SK-N-SH (cell line): Measurements from ENCODE around the gene CACNA1D. TPM values are rescaled to one million over a fixed set of nuclear protein-coding genes. Genes with fewer than 3 reads are reported as not detected.

Source experiments
- CTCF ChIA-PET: fragments of 300-600, 350-600 bp; formaldehyde crosslinking; extraction: SDS; loops from one replicate; lab custom pipeline; 2021; lab: Yijun Ruan, JAX
- POLR2A ChIA-PET: fragments of 350-600 bp; sonication (Branson Sonifier 250); formaldehyde crosslinking; extraction: SDS; loops from one replicate; lab custom pipeline; 2020; ENCODE audit warnings: antibody characterized with exemption, inconsistent platforms; lab: Yijun Ruan, JAX
- DNase-seq: peaks from one replicate; pipeline ENCODE4 v3.0.0; 2012
- H2AFZ ChIP-seq: fragments of 200-600 bp; sonication (generic); 2 replicates; pipeline ENCODE4 v1.8.1; 2016; ENCODE audit warnings: antibody characterized with exemption, mild to moderate bottlenecking, low read depth
- H3F3A ChIP-seq: fragments of 200-600 bp; sonication (generic); replicated peaks from 2 replicates; pipeline ENCODE3; 2016; ENCODE audit warnings: antibody characterized with exemption, mild to moderate bottlenecking; ENCODE audit not compliant: insufficient read depth
- H3K27ac ChIP-seq, 2 experiments: fragments of 200-500 bp in 1 of 2; fragments of 200-600 bp in 1 of 2; sonication (Bioruptor generic) in 1 of 2; sonication (generic), shearing (Covaris generic) in 1 of 2; 2 replicates each; pipeline versions ENCODE4 v1.5.1 to v1.6.1; 2014 to 2016; ENCODE audit warnings: low read depth in 2 of 2, inconsistent platforms in 1 of 2, low read length in 1 of 2, mild to moderate bottlenecking in 1 of 2, mixed read lengths in 1 of 2
- H3K27me3 ChIP-seq: fragments of 200-600 bp; sonication (generic), shearing (Covaris generic); 2 replicates; pipeline ENCODE4 v1.6.1; 2016; ENCODE audit warnings: mixed run types; ENCODE audit not compliant: insufficient read depth
- H3K36me3 ChIP-seq, 2 experiments: fragments of 200-500 bp in 1 of 2; fragments of 200-600 bp in 1 of 2; sonication (Bioruptor generic) in 1 of 2; sonication (generic) in 1 of 2; replicated peaks in 1 of 2; 2 replicates each; pipeline versions ENCODE3 to v1.5.1; 2014 to 2016; ENCODE audit warnings: low read length in 1 of 2, mild to moderate bottlenecking in 1 of 2; ENCODE audit not compliant: insufficient read depth in 2 of 2, control insufficient read depth in 1 of 2
- H3K4me1 ChIP-seq, 2 experiments: fragments of 200-500 bp in 1 of 2; fragments of 200-600 bp in 1 of 2; sonication (Bioruptor generic) in 1 of 2; sonication (generic), shearing (Covaris generic) in 1 of 2; 2 replicates each; pipeline versions ENCODE4 v1.5.1 to v1.6.1; 2014 to 2016; ENCODE audit warnings: low read depth in 1 of 2, low read length in 1 of 2, mixed run types in 1 of 2; ENCODE audit not compliant: insufficient read depth in 2 of 2, control insufficient read depth in 1 of 2
- H3K4me2 ChIP-seq: fragments of 200-600 bp; sonication (generic), shearing (Covaris generic); 2 replicates; pipeline ENCODE4 v1.6.1; 2017; ENCODE audit warnings: mixed run types
- H3K4me3 ChIP-seq, 2 experiments: fragments of 200-500 bp in 1 of 2; fragments of 200-600 bp in 1 of 2; sonication (Bioruptor generic) in 1 of 2; sonication (generic), shearing (Covaris generic) in 1 of 2; 2 replicates each; pipeline versions ENCODE4 v1.5.1 to v1.8.1; 2014 to 2016; ENCODE audit warnings: low read depth in 2 of 2, inconsistent platforms in 1 of 2, low read length in 1 of 2, mild to moderate bottlenecking in 1 of 2, mixed read lengths in 1 of 2, moderate library complexity in 1 of 2
- H3K79me2 ChIP-seq: fragments of 200-600 bp; sonication (generic); 2 replicates; pipeline ENCODE4 v1.8.1; 2017; ENCODE audit warnings: mild to moderate bottlenecking; ENCODE audit not compliant: insufficient read depth
- H3K9ac ChIP-seq: fragments of 200-600 bp; sonication (generic); 2 replicates; pipeline ENCODE4 v1.6.1; 2017; ENCODE audit warnings: mixed run types
- H3K9me2 ChIP-seq: fragments of 200-600 bp; sonication (generic); 2 replicates; pipeline ENCODE4 v1.6.1; 2017; ENCODE audit warnings: mixed run types
- H3K9me3 ChIP-seq: fragments of 200-600 bp; sonication (generic); 2 replicates; pipeline ENCODE4 v1.6.1; 2017; ENCODE audit warnings: mixed run types, mild to moderate bottlenecking, moderate library complexity
- H4K20me1 ChIP-seq: fragments of 200-600 bp; sonication (generic); 2 replicates; pipeline ENCODE4 v1.6.1; 2017; ENCODE audit warnings: mild to moderate bottlenecking, mixed run types; ENCODE audit not compliant: insufficient read depth
- CTCF ChIP-seq: fragments of 200-600 bp; sonication (generic); IDR thresholded peaks from 2 replicates; pipeline ENCODE4 v1.6.1; 2017; ENCODE audit warnings: antibody characterized with exemption, mild to moderate bottlenecking, moderate library complexity
- EP300 ChIP-seq, 2 experiments: IDR thresholded peaks; 2 replicates each; pipeline versions ENCODE4 v1.4.0 to v1.6.1; 2012; ENCODE audit warnings: borderline replicate concordance in 1 of 2, low read depth in 1 of 2, low read length in 1 of 2
- FOXJ3 ChIP-seq: sonication (generic); formaldehyde crosslinking; IDR thresholded peaks from 2 replicates; pipeline ENCODE4 v1.5.1; 2020; ENCODE audit warnings: mild to moderate bottlenecking, missing genetic modification reagents
- FOXM1 ChIP-seq: IDR thresholded peaks from 2 replicates; pipeline ENCODE4 v1.4.0; 2012; ENCODE audit warnings: low read depth, mild to moderate bottlenecking
- GATA2 ChIP-seq: sonication (generic); formaldehyde crosslinking; IDR thresholded peaks from 2 replicates; pipeline ENCODE4 v1.5.0; 2020; ENCODE audit warnings: mild to moderate bottlenecking, missing genetic modification reagents
- IRF3 ChIP-seq: fragments of 150-350 bp; IDR thresholded peaks from 2 replicates; pipeline ENCODE4 v1.6.1; 2016; ENCODE audit warnings: mild to moderate bottlenecking, low read depth, low read length
- MXI1 ChIP-seq: IDR thresholded peaks from 2 replicates; pipeline ENCODE4 v1.6.1; 2012; ENCODE audit warnings: mild to moderate bottlenecking, low read depth, low read length, improper control_type of control experiment
- NFIC ChIP-seq: IDR thresholded peaks from 2 replicates; pipeline ENCODE4 v1.4.0; 2012; ENCODE audit warnings: borderline replicate concordance
- RAD21 ChIP-seq: IDR thresholded peaks from 2 replicates; pipeline ENCODE4 v1.6.1; 2012; ENCODE audit warnings: mild to moderate bottlenecking, low read length
- RCOR1 ChIP-seq: fragments of 150-350 bp; IDR thresholded peaks from 2 replicates; pipeline ENCODE4 v1.6.1; 2017; ENCODE audit warnings: antibody characterized with exemption, low read length
- RFX5 ChIP-seq: IDR thresholded peaks from 2 replicates; pipeline ENCODE4 v1.6.1; 2012; ENCODE audit warnings: mild to moderate bottlenecking, improper control_type of control experiment, low read length
- TAF1 ChIP-seq: IDR thresholded peaks from 2 replicates; pipeline ENCODE4 v1.6.1; 2012; ENCODE audit warnings: low read depth, mild to moderate bottlenecking, low read length, moderate library complexity, borderline replicate concordance
- TEAD4 ChIP-seq: IDR thresholded peaks from 2 replicates; pipeline ENCODE4 v1.4.0; 2012; ENCODE audit warnings: mild to moderate bottlenecking, borderline replicate concordance; ENCODE audit not compliant: insufficient read depth
- USF1 ChIP-seq: IDR thresholded peaks from 2 replicates; pipeline ENCODE4 v1.4.0; 2012; ENCODE audit warnings: low read depth, borderline replicate concordance
- USF2 ChIP-seq: fragments of 150-350 bp; IDR thresholded peaks from 2 replicates; pipeline ENCODE4 v1.6.1; 2017; ENCODE audit warnings: antibody characterized with exemption, low read length, low read depth, borderline replicate concordance
- YY1 ChIP-seq: IDR thresholded peaks from 2 replicates; pipeline ENCODE4 v1.4.0; 2012; ENCODE audit warnings: low read depth, mild to moderate bottlenecking
- WGBS: methylation state at CpG from one replicate; pipeline ENCODE4 v1.1.6; 2017; ENCODE audit warnings: low lambda C conversion rate; 5-methylcytosine and 5-hydroxymethylcytosine counted together
- polyA plus RNA-seq, 3 experiments: library from polyadenylated mRNA; depleted of rRNA; stranded (reverse); fragments of >200 nt; gene quantifications; 2 replicates each; pipeline ENCODE4 v1.2.3, GENCODE V29; 2012

The CACNA1D gene
- polyA plus RNA-seq, 1 of the 3 experiments (the other 2 are of a cell fraction): 0.12 TPM

GRCh38 chr3:53624061-53624857 lies 129.8 kb downstream of the CACNA1D start:
- no peaks in the 10 kb centered on the region for H4K20me1 ChIP-seq
- CTCF ChIA-PET: no interaction called here
- no peaks in the 10 kb centered on the region for H3K79me2 ChIP-seq
- no peak overlapping the region for H3K4me3 ChIP-seq
- 58% methylated on average over 10 of the region's 10 CpGs for WGBS
- TF ChIP-seq MXI1 (no peak), TAF1 (no peak), IRF3 (no peak)
- no peaks in the 10 kb centered on the region for H3K9me3 ChIP-seq
- no peaks in the 10 kb centered on the region; the same call in 1 of the 2 replicates for H3K27me3 ChIP-seq
- H3F3A ChIP-seq: no peaks in the 10 kb centered on the region
- POLR2A ChIA-PET: no interaction called here
- H3K4me2 ChIP-seq: no peak overlapping the region
- H3K9me2 ChIP-seq: no peaks in the 10 kb centered on the region
- H3K9ac ChIP-seq: no peak overlapping the region
- H3K4me1 ChIP-seq: peaks cover 0 to 10% of the 10 kb centered on the region in 2 experiments; a peak in 1 of 4 replicates
- H3K27ac ChIP-seq: no peak overlapping the region
- no peak overlapping the region for H2AFZ ChIP-seq
- no peaks in the 10 kb centered on the region for H3K36me3 ChIP-seq
- no peak for DNase-seq

- Histone ChIP-seq H3K36me3 (no peaks in the 10 kb centered on the region), H3F3A (no peaks in the 10 kb centered on the region), H3K4me3 (no peak overlapping the region), H3K27me3 (no peaks in the 10 kb centered on the region; the same call in 1 of the 2 replicates), H3K27ac (no peak overlapping the region), H3K9me3 (no peaks in the 10 kb centered on the region), H2AFZ (no peak overlapping the region), H3K9me2 (no peaks in the 10 kb centered on the region), H3K4me2 (no peak overlapping the region), H3K9ac (no peak overlapping the region), H3K79me2 (no peaks in the 10 kb centered on the region), H4K20me1 (no peaks in the 10 kb centered on the region), H3K4me1 (peaks cover 0 to 14% of the 10 kb centered on the region in 2 experiments; a peak in 1 of 4 replicates)
- WGBS: 27% methylated on average over 3 of the region's 3 CpGs
- ChIA-PET POLR2A (no interaction called here), CTCF (no interaction called here)
- DNase-seq: no peak
- TF ChIP-seq NFIC (no peak), IRF3 (no peak), TEAD4 (no peak), GATA2 (CRISPR knock-in tag) (no peak), RCOR1 (no peak), RAD21 (no peak), YY1 (no peak), EP300 (IDR thresholded peaks at IDR 0.05; ENCODE audit: borderline replicate concordance in 1 of 2, low read depth in 1 of 2, low read length in 1 of 2) (no peak), FOXM1 (no peak), TAF1 (no peak), FOXJ3 (CRISPR knock-in tag) (no peak), USF2 (no peak), CTCF (no peak), USF1 (no peak), RFX5 (no peak)
Observed at GRCh38 chr3:53626876-53627275, 132.5 kb downstream of the CACNA1D start.
